Pancreas (tissue), 10 donors: ENCODE measurements around the gene CRISPLD2. TPM values are rescaled to one million over a fixed set of nuclear protein-coding genes. Genes with fewer than 3 reads are reported as not detected.

Experiments
- ATAC-seq, 4 donors: fragments of 200-7000 bp; cut with Tn5 transposase; one replicate each; pipeline versions ENCODE4 v1.8.0 to v1.9.1; 2020; ENCODE audit warnings: mild to moderate bottlenecking in 4 of 4, moderate library complexity in 4 of 4
- DNase-seq, 6 donors: peaks; one replicate each; pipeline ENCODE4 v3.0.0-alpha.2; 2020
- FAIRE-seq: peaks from 2 replicates; lab custom pipeline; 2012; peaks lifted over from hg19 to GRCh38; lab: Jason Lieb, UNC
- H3K27ac ChIP-seq, 4 donors: fragments of 200-600 bp; sonication (generic); 1 replicate in 3 of 4; 2 replicates in 1 of 4; pipeline versions ENCODE4 v1.5.0 to v1.8.0; 2020
- H3K27me3 ChIP-seq, 4 donors: fragments of 200-600 bp; one replicate each; pipeline ENCODE4 v1.8.0; 2021
- H3K36me3 ChIP-seq, 3 donors: fragments of 200-600 bp; sonication (generic) in 1 of 3; one replicate each; pipeline versions ENCODE4 v1.5.0 to v1.8.0; 2020 to 2021
- H3K4me1 ChIP-seq, 3 donors: fragments of 200-600 bp; one replicate each; pipeline ENCODE4 v1.8.0; 2021
- H3K4me3 ChIP-seq, 4 donors: fragments of 200-600 bp; sonication (generic) in 2 of 4; one replicate each; pipeline versions ENCODE4 v1.5.0 to v1.8.0; 2020 to 2021
- H3K9me3 ChIP-seq, 4 donors: fragments of 200-600 bp; one replicate each; pipeline ENCODE4 v1.8.0; 2021
- WGBS, 2 donors: extraction: QIAGEN DNeasy Blood & Tissue Kit; methylation state at CpG; one replicate each; pipeline ENCODE4 v1.1.7; 2013; 5-methylcytosine and 5-hydroxymethylcytosine counted together
- intact Hi-C, 3 donors: fragments of 100-400 bp; cut with DNase I; formaldehyde crosslinking; loops; one replicate each; pipeline versions ENCODE4 v1.11.1 to v1.14.2; 2022
- polyA plus RNA-seq, 2 donors: library from polyadenylated mRNA; stranded (reverse); fragments of 200-250 nt; gene quantifications; one replicate each; pipeline ENCODE4 v1.2.3, GENCODE V29; 2013
- total RNA-seq, 6 donors: library from RNA; stranded (reverse); fragmentation: NEBNext Ultra II Directional in 4 of 6; extraction: Animal tissue kit (Norgen Biotek cat#: 25700) in 4 of 6; gene quantifications; one replicate each; pipeline versions ENCODE4 v1.2.1 to v1.2.4, GENCODE V29; 2021 to 2023
- TF ChIP-seq, protein P1 (sequence below), 4 donors: fragments of 200-600 bp; sonication (generic) in 3 of 4; IDR thresholded peaks; one replicate each; pipeline versions ENCODE4 v1.5.0 to v1.8.0; 2021; ENCODE audit warnings: antibody characterized with exemption in 4 of 4
- donor health status: healthy with polysubstance abuse.
- donor health status: DM: no; HTN: no; CAD: no; lungs with moderate emphysema.
- donor health status: DM: no; HTN: no; CAD: no.
- donor health status: control.
- donor health status: control.
- donor health status: Bipolar disorder and iron deficiency.
- donor health status: DM: yes; HTN: yes; CAD: no.
- donor health status: DM: no; HTN: no; CAD: no.
- donor health status: DM: no; HTN: no; CAD: no.
- donor health status: DM: yes; HTN: yes; CAD: no.

The CRISPLD2 gene
- total and polyA plus RNA-seq, 8 donors = 4.1 to 40.2 (median 14.1) TPM

DNA sequence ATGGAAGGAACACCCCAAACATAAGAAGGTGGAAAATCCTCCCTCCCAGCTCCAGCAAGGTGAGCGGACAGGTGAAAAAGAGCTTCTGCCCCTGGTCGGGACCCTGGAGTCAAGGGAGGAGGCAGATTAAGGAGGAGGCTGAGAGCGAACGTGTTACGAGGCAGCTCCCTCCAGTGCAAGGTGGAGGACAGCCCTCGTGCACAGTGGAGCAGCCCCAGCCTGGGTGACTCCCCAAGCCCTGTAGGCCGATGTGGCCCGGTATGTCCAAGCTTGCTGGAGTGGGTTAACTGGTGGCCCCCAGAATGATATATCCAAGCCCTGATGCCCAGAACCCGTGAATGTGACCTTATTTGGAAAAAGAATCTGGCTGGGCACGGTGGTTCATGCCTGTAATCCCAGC lies 15.5 kb upstream of the CRISPLD2 start:
- H3K4me1 ChIP-seq = no peaks in the 10 kb centered on the region
- 84 to 91% methylated on average over 10 of the region's 10 CpGs for WGBS, 2 donors
- DNase-seq = no peak
- H3K27ac ChIP-seq = no peak overlapping the region
- no peak overlapping the region for H3K4me3 ChIP-seq
- H3K27me3 ChIP-seq = no peaks in the 10 kb centered on the region
- ATAC-seq = no peak
- intact Hi-C loops = no loop called here
- no peaks in the 10 kb centered on the region for H3K9me3 ChIP-seq
- TF ChIP-seq, protein P1, sequence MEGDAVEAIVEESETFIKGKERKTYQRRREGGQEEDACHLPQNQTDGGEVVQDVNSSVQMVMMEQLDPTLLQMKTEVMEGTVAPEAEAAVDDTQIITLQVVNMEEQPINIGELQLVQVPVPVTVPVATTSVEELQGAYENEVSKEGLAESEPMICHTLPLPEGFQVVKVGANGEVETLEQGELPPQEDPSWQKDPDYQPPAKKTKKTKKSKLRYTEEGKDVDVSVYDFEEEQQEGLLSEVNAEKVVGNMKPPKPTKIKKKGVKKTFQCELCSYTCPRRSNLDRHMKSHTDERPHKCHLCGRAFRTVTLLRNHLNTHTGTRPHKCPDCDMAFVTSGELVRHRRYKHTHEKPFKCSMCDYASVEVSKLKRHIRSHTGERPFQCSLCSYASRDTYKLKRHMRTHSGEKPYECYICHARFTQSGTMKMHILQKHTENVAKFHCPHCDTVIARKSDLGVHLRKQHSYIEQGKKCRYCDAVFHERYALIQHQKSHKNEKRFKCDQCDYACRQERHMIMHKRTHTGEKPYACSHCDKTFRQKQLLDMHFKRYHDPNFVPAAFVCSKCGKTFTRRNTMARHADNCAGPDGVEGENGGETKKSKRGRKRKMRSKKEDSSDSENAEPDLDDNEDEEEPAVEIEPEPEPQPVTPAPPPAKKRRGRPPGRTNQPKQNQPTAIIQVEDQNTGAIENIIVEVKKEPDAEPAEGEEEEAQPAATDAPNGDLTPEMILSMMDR (IDR thresholded peaks at IDR 0.05) = no peak
- no peak for FAIRE-seq
- no peaks in the 10 kb centered on the region for H3K36me3 ChIP-seq

DNA sequence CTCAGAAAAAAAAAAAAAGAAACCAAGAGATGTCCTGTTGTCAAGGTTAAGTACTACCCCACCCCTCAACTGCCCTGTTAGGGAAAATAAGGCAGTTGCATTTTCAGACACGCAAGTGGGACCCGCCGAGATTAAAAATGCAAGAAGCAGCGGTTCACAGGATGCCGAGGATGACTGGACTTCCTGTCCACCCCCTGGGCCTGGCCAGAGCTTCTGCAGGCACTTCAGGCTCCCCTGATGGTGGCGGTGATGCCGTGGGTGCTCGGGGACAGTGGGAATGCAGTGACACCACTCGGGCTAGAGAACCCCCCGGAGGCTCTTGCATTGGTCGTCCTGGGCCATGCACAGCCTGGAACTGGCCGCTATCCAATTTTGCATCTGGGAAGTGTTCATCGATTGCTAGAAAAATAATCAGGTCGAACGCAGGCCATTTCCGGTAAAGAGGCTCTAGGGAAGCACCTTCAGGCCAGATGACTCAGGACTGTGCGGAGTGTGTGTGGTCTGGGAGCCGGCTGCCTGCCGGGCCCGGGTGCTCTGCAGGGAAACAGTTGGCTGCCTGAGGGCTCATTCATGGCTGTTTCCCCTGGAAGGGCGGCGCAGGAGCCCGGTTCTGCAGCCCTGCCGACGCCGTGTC lies 13.4 kb upstream of the CRISPLD2 start:
- WGBS, 2 donors = 61 to 62% methylated on average over 25 to 26 of the region's 26 CpGs
- FAIRE-seq = no peak
- no peaks in the 10 kb centered on the region for H3K36me3 ChIP-seq
- H3K27ac ChIP-seq = no peak overlapping the region
- H3K4me1 ChIP-seq = no peaks in the 10 kb centered on the region
- intact Hi-C loops = no loop called here
- peak in 1 of 6 donors; percentile 33 for DNase-seq
- ATAC-seq = peak in 3 of 4 donors; percentile 56 to 72 (median 62)
- TF ChIP-seq, protein P1 (IDR thresholded peaks at IDR 0.05) = no peak
- H3K27me3 ChIP-seq = no peaks in the 10 kb centered on the region
- H3K9me3 ChIP-seq = no peaks in the 10 kb centered on the region
- H3K4me3 ChIP-seq = no peak overlapping the region

DNA sequence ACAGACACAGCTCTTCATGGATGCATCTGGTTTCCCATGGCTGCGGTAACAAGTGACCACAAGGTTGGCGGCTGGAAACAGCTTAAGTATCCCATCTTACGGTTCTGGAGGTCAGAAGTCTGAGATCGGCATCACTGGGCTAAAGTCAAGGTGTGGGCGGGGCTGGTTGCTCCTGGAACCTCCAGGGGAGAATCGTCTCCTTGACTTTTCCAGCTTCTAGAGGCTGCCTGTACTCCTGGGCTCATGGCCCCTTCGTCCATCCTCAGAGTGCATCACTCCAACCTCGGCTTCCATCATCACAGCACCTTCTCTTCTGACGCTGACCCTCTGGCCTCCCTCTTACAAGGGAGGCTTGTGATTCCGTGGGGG lies 12.9 kb upstream of the CRISPLD2 start:
- Histone ChIP-seq H3K4me1 (no peaks in the 10 kb centered on the region), H3K4me3 (no peak overlapping the region), H3K27me3 (no peaks in the 10 kb centered on the region), H3K36me3 (no peaks in the 10 kb centered on the region), H3K9me3 (no peaks in the 10 kb centered on the region), H3K27ac (no peak overlapping the region)
- ATAC-seq = no peak
- TF ChIP-seq, protein P1 (IDR thresholded peaks at IDR 0.05) = no peak
- 75 to 82% methylated on average over 10 of the region's 10 CpGs for WGBS, 2 donors
- no peak for DNase-seq
- no peak for FAIRE-seq
- intact Hi-C loops = no loop called here

DNA sequence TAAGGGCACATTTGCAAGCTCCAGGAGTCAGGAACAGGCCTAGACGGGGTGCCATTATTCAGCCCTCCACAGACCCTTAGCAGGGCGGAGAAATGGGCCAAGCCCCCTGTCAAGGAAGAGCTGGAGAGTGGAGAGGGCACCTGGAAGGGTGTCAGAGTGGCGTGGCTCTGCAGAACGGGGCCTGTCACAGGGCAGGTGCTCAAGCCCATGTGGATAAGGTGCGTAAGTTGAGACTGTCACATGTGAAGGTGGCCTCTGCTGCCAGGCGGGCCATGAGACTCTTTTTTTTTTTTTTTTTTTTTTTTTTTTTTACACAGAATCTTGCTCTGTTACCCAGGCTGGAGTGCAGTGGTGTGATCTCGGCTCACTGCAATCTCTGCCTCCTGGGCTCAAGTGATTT lies 12.0 kb upstream of the CRISPLD2 start:
- H3K36me3 ChIP-seq = no peaks in the 10 kb centered on the region
- H3K27me3 ChIP-seq = no peaks in the 10 kb centered on the region
- H3K4me3 ChIP-seq = no peak overlapping the region
- TF ChIP-seq, protein P1 (IDR thresholded peaks at IDR 0.05) = no peak
- intact Hi-C loops = no loop called here
- peak in 1 of 6 donors; percentile 14 for DNase-seq
- no peaks in the 10 kb centered on the region for H3K9me3 ChIP-seq
- no peak for ATAC-seq
- no peak overlapping the region for H3K27ac ChIP-seq
- FAIRE-seq = no peak
- no peaks in the 10 kb centered on the region for H3K4me1 ChIP-seq
- 75 to 79% methylated on average over 7 of the region's 7 CpGs for WGBS, 2 donors

DNA sequence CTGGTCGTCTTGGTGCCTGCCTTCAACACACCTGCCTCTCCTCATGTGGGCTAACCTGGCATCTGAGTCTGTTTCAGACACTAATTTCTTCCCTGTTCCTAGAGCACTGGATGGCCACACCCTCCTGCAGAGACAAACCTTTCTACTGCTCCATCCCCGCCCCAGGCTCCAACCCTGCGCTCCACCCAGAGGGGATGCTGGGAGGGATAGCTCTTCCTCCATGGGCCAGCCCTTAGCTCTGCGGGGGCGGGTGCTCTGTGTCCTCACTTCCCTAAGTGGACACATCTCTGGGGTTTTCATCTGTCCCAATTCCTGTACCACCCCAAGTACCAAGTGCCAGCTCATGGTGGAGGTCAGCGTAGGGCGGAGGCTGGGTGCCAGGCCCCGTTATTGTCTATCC lies 11.0 kb upstream of the CRISPLD2 start:
- intact Hi-C loops = no loop called here
- Histone ChIP-seq H3K36me3 (no peaks in the 10 kb centered on the region), H3K27ac (no peak overlapping the region), H3K27me3 (no peaks in the 10 kb centered on the region), H3K4me1 (no peaks in the 10 kb centered on the region), H3K4me3 (no peak overlapping the region), H3K9me3 (no peaks in the 10 kb centered on the region)
- ATAC-seq (no peak), FAIRE-seq (no peak), DNase-seq (peak in 1 of 6 donors; percentile 27)
- TF ChIP-seq, protein P1 (IDR thresholded peaks at IDR 0.05) = no peak
- 79 to 85% methylated on average over 8 of the region's 8 CpGs for WGBS, 2 donors
